Mesenchymal stem cell (in vitro differentiated cells and primary cell): ENCODE results near the gene RAB1A.

Experiments
- DNase-seq: peaks from one replicate; pipeline ENCODE4 v3.0.0-alpha.2; 2013
- H2AFZ ChIP-seq: one replicate; pipeline ENCODE4 v1.6.1; 2013; ENCODE audit warnings: low read depth, mild to moderate bottlenecking, control low read depth, inconsistent platforms, low read length, moderate library complexity
- H2AK5ac ChIP-seq: 2 replicates; pipeline ENCODE4 v1.6.1; 2013; ENCODE audit warnings: low read length, moderate library complexity, mild to moderate bottlenecking, inconsistent platforms; ENCODE audit not compliant: severe bottlenecking
- H2BK120ac ChIP-seq: one replicate; pipeline ENCODE4 v1.6.1; 2013; ENCODE audit warnings: low read depth, mild to moderate bottlenecking, inconsistent platforms, low read length, moderate library complexity
- H2BK12ac ChIP-seq, 2 experiments: one replicate each; pipeline ENCODE4 v1.6.1; 2013; ENCODE audit warnings: inconsistent platforms in 2 of 2, low read length in 2 of 2, mild to moderate bottlenecking in 2 of 2, moderate library complexity in 2 of 2, control low read depth in 1 of 2
- H2BK15ac ChIP-seq: one replicate; pipeline ENCODE4 v1.6.1; 2013; ENCODE audit warnings: mild to moderate bottlenecking, low read depth, inconsistent platforms; ENCODE audit not compliant: poor library complexity, severe bottlenecking
- H2BK5ac ChIP-seq: 2 replicates; pipeline ENCODE4 v1.6.1; 2013; ENCODE audit warnings: low read depth, mild to moderate bottlenecking, low read length, control low read depth, inconsistent platforms; ENCODE audit not compliant: poor library complexity, severe bottlenecking
- H3K14ac ChIP-seq, 2 experiments: one replicate each; pipeline ENCODE4 v1.6.1; 2013; ENCODE audit warnings: inconsistent platforms in 2 of 2, low read length in 2 of 2, control low read depth in 1 of 2, mild to moderate bottlenecking in 1 of 2, moderate library complexity in 1 of 2
- H3K18ac ChIP-seq, 2 experiments: one replicate each; pipeline ENCODE4 v1.6.1; 2013; ENCODE audit warnings: inconsistent platforms in 2 of 2, low read length in 2 of 2, control low read depth in 1 of 2, low read depth in 1 of 2, mild to moderate bottlenecking in 1 of 2
- H3K23ac ChIP-seq, 2 experiments: one replicate each; pipeline ENCODE4 v1.6.1; 2013; ENCODE audit warnings: inconsistent platforms in 2 of 2, low read length in 2 of 2, mild to moderate bottlenecking in 2 of 2, moderate library complexity in 2 of 2, control low read depth in 1 of 2
- H3K27ac ChIP-seq: 2 replicates; pipeline ENCODE4 v1.5.1; 2013; ENCODE audit warnings: mild to moderate bottlenecking, moderate library complexity, low read length, control low read depth, inconsistent platforms; ENCODE audit not compliant: poor library complexity, severe bottlenecking
- H3K27me3 ChIP-seq, 2 experiments: 2 replicates each; pipeline versions ENCODE4 v1.6.1 to v1.7.0; 2013; ENCODE audit warnings: low read length in 2 of 2, mild to moderate bottlenecking in 2 of 2, moderate library complexity in 2 of 2, control low read depth in 1 of 2, inconsistent platforms in 1 of 2; ENCODE audit not compliant: control insufficient read depth in 1 of 2, insufficient read depth in 1 of 2
- H3K36me3 ChIP-seq, 2 experiments: 2 replicates each; pipeline versions ENCODE4 v1.6.1 to v1.7.0; 2013; ENCODE audit warnings: low read length in 2 of 2, control low read depth in 1 of 2, inconsistent platforms in 1 of 2, low read depth in 1 of 2, mild to moderate bottlenecking in 1 of 2; ENCODE audit not compliant: insufficient read depth in 2 of 2, control insufficient read depth in 1 of 2
- H3K4ac ChIP-seq, 2 experiments: one replicate each; pipeline ENCODE4 v1.6.1; 2013; ENCODE audit warnings: inconsistent platforms in 2 of 2, low read length in 2 of 2, mild to moderate bottlenecking in 2 of 2, moderate library complexity in 2 of 2, control low read depth in 1 of 2, low read depth in 1 of 2
- H3K4me1 ChIP-seq: 2 replicates; pipeline ENCODE4 v1.6.1; 2013; ENCODE audit warnings: low read depth, low read length, control low read depth; ENCODE audit not compliant: control insufficient read depth, insufficient read depth
- H3K4me2 ChIP-seq: 2 replicates; pipeline ENCODE4 v1.6.1; 2013; ENCODE audit warnings: low read length, mild to moderate bottlenecking, inconsistent platforms; ENCODE audit not compliant: poor library complexity, severe bottlenecking
- H3K4me3 ChIP-seq, 2 experiments: 2 replicates each; pipeline versions ENCODE4 v1.5.1 to v1.7.0; 2013; ENCODE audit warnings: low read length in 2 of 2, mild to moderate bottlenecking in 2 of 2, control low read depth in 1 of 2, low read depth in 1 of 2; ENCODE audit not compliant: insufficient read depth in 1 of 2
- H3K79me1 ChIP-seq: replicated peaks from 2 replicates; pipeline ENCODE4 v1.6.1; 2013; ENCODE audit warnings: mild to moderate bottlenecking, control low read depth, low read length, inconsistent platforms; ENCODE audit not compliant: poor library complexity, severe bottlenecking
- H3K9ac ChIP-seq: 2 replicates; pipeline ENCODE4 v1.7.0; 2013; ENCODE audit warnings: mild to moderate bottlenecking, low read length, moderate library complexity
- H3K9me3 ChIP-seq: 2 replicates; pipeline ENCODE4 v1.7.0; 2013; ENCODE audit warnings: mild to moderate bottlenecking, low read length; ENCODE audit not compliant: control insufficient read depth
- H4K8ac ChIP-seq: one replicate; pipeline ENCODE4 v1.6.1; 2013; ENCODE audit warnings: inconsistent platforms, mild to moderate bottlenecking, low read length, moderate library complexity
- H4K91ac ChIP-seq: one replicate; pipeline ENCODE4 v1.6.1; 2013; ENCODE audit warnings: mild to moderate bottlenecking, low read length, inconsistent platforms
- WGBS: methylation state at CpG from one replicate; pipeline ENCODE4 v1.1.7; 2013; ENCODE audit warnings: mixed read lengths; 5-methylcytosine and 5-hydroxymethylcytosine counted together

Gene RAB1A

GRCh38 chr2:65122313-65122712 lies 7.6 kb downstream of the RAB1A start:
- H3K18ac ChIP-seq = no peak overlapping the region
- H3K9ac ChIP-seq = no peak overlapping the region
- H2BK120ac ChIP-seq = no peak overlapping the region
- peaks cover 18% of the 10 kb centered on the region for H3K4me1 ChIP-seq
- H2BK12ac ChIP-seq = no peak overlapping the region
- H3K27ac ChIP-seq = no peak overlapping the region
- H4K8ac ChIP-seq = no peak overlapping the region
- no peak overlapping the region for H3K4me3 ChIP-seq
- H3K4ac ChIP-seq = no peak overlapping the region
- H2AK5ac ChIP-seq = no peak overlapping the region
- H3K27me3 ChIP-seq = no peaks in the 10 kb centered on the region
- H3K79me1 ChIP-seq = no peaks in the 10 kb centered on the region
- no peak overlapping the region for H3K14ac ChIP-seq
- H3K23ac ChIP-seq = no peak overlapping the region
- H3K36me3 ChIP-seq = no peaks in the 10 kb centered on the region
- H2BK5ac ChIP-seq = no peak overlapping the region
- DNase-seq = no peak
- H4K91ac ChIP-seq = no peak overlapping the region
- H2BK15ac ChIP-seq = no peak overlapping the region
- no peak overlapping the region for H2AFZ ChIP-seq
- H3K9me3 ChIP-seq = no peaks in the 10 kb centered on the region
- 83% methylated on average over 3 of the region's 7 CpGs for WGBS
- no peak overlapping the region for H3K4me2 ChIP-seq

DNA sequence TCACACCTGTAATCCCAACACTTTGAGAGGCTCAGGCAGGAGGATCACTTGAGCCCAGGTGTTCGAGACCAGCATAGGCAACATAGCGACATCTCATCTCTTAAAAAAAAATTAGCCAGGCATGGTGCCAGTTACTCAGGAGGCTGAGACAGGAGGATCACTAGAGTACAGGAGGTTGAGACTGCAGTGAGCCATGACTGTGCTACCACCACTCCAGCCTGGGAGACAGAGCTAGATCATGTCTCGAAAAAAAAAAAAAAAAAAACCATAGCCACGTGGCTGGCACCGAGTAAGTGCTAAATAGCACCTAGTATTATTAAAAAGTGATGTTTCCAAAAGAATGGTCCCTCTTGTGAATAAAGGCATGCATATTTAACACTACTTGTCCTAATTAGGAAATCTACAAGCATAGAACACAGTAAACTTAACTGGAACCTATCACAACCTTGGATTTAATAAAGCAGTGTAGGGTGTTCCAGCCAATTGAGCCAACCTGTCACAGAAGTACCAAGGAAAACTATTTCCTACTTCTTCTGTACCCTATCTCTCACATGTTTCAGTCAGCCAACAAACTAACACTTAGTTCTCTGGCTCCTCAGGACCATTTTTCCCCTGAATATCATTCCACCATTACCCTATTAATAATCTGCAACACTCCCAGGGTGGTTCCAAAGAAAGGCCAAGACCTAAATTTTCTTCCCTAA lies 8.8 kb downstream of the RAB1A start:
- Histone ChIP-seq H4K8ac (no peak overlapping the region), H3K14ac (no peak overlapping the region), H2BK15ac (no peak overlapping the region)

DNA sequence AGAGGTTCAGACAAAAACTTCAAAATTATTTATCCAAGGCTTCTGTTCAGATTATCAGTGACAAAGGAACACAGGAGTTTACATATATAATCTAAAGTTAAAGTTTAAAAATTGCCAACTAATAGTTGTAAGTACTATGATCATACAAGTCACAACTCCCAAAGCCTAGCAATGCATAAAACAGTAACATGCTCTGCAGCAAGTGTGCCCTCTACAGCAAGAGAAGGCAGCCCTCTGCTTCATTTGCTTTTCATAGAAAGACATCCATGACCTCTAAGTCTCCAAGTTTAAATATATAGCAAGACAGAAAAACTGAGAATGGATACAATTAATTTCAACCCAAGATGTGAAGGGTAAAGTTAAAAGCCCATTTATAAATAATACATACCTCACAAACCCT lies 13.3 kb downstream of the RAB1A start:
- Histone ChIP-seq H3K4me3 (no peak overlapping the region), H3K27ac (no peak overlapping the region), H2BK120ac (no peak overlapping the region), H3K18ac (no peak overlapping the region), H3K23ac (no peak overlapping the region), H3K4me2 (no peak overlapping the region), H3K4ac (no peak overlapping the region), H3K14ac (no peak overlapping the region), H2BK5ac (no peak overlapping the region), H3K4me1 (peaks cover 2% of the 10 kb centered on the region), H4K91ac (no peak overlapping the region), H3K9ac (no peak overlapping the region), H2BK15ac (no peak overlapping the region), H2BK12ac (no peak overlapping the region), H3K79me1 (no peaks in the 10 kb centered on the region), H2AK5ac (no peak overlapping the region), H3K27me3 (no peaks in the 10 kb centered on the region), H3K36me3 (peaks cover 0 to 9% of the 10 kb centered on the region in 2 experiments), H4K8ac (no peak overlapping the region), H2AFZ (no peak overlapping the region), H3K9me3 (no peaks in the 10 kb centered on the region)
- no peak for DNase-seq

More for the DNA sequence above, 8.8 kb downstream of the RAB1A start:
- H3K4me2 ChIP-seq = no peak overlapping the region
- H3K9ac ChIP-seq = no peak overlapping the region
- no peak for DNase-seq
- WGBS = 96% methylated on average over 3 of the region's 5 CpGs
- no peaks in the 10 kb centered on the region for H3K27me3 ChIP-seq
- H3K4ac ChIP-seq = no peak overlapping the region
- H2BK120ac ChIP-seq = no peak overlapping the region
- H3K36me3 ChIP-seq = no peaks in the 10 kb centered on the region
- no peak overlapping the region for H4K91ac ChIP-seq
- no peak overlapping the region for H2AFZ ChIP-seq
- H3K9me3 ChIP-seq = no peaks in the 10 kb centered on the region
- no peak overlapping the region for H2AK5ac ChIP-seq
- no peak overlapping the region for H2BK5ac ChIP-seq
- H3K23ac ChIP-seq = peak overlapping the region in 1 of 2 experiments; percentile 2
- peaks cover 16% of the 10 kb centered on the region for H3K4me1 ChIP-seq
- no peaks in the 10 kb centered on the region for H3K79me1 ChIP-seq
- H3K27ac ChIP-seq = no peak overlapping the region
- no peak overlapping the region for H3K4me3 ChIP-seq
- H3K18ac ChIP-seq = no peak overlapping the region
- H2BK12ac ChIP-seq = no peak overlapping the region

DNA sequence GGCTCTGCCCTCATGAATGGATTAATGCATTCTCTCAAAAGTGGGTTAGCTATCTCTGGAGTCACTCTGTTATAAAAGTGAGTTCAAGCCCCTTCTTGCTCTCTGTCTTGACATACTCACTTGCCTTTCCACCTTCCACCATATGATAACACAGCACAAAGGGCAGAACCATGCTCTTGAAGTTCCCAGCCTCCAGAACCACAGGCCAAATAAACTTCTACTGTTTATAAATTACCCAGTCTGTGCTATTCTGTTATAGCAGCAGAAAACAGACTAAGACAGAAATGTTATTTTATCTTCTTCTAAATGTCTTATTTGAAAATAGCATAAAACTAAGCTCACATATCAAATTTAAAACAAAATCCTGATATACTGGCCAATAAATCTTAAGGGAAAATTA lies 15.0 kb downstream of the RAB1A start:
- Histone ChIP-seq H3K9me3 (no peaks in the 10 kb centered on the region), H2AFZ (no peak overlapping the region), H2BK15ac (no peak overlapping the region), H3K4me3 (no peak overlapping the region), H3K14ac (no peak overlapping the region), H2BK12ac (no peak overlapping the region), H2BK120ac (no peak overlapping the region), H4K8ac (no peak overlapping the region), H3K27me3 (no peaks in the 10 kb centered on the region), H3K4ac (no peak overlapping the region), H3K27ac (no peak overlapping the region), H3K79me1 (no peaks in the 10 kb centered on the region), H4K91ac (no peak overlapping the region), H3K9ac (no peak overlapping the region), H2AK5ac (no peak overlapping the region), H3K23ac (no peak overlapping the region), H3K18ac (no peak overlapping the region), H2BK5ac (no peak overlapping the region), H3K4me1 (no peaks in the 10 kb centered on the region), H3K36me3 (peaks cover 0 to 9% of the 10 kb centered on the region in 2 experiments), H3K4me2 (no peak overlapping the region)
- no peak for DNase-seq
